IPS-NIHi7 (cell line): ENCODE results near the gene HOATZ.
A peak's percentile ranks its signal among the peaks of the same experiment; 100 is the strongest.

Source experiments
- DNase-seq: peaks from one replicate; pipeline ENCODE4 v3.0.0; 2012; ENCODE audit warnings: mixed read lengths; ENCODE audit errors: extremely low spot score

HOATZ gene

DNA sequence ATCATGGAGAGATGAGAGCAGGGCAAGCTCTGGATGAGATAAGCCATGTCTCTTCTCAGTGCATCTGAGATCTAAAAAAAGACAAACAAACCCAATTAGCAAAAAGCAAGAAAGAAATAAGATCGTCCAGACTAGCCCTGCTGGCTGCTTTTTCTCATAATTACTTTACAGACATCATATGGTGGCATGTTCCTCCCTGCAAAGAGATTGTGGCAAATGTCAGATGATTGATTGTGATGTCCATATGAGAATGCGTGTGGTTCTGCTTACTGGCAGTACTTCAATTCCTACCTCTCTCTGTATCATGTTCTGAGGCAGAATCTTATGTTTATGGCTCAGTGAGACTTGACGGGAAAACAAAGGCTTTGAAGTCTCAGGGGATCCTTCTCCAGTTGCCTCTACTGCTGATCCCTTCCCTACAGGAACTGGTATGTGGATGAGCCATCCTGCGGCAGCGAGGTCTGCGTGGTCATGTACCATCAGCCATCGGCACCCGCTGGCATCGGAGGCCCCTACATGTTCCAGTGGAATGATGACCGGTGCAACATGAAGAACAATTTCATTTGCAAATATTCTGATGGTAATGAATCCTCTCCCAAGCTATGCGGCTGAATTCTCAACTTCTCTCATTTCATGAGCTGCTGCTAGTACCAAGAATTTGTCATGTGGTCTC is 34.8 kb downstream of the HOATZ start:
- no peak for DNase-seq

DNA sequence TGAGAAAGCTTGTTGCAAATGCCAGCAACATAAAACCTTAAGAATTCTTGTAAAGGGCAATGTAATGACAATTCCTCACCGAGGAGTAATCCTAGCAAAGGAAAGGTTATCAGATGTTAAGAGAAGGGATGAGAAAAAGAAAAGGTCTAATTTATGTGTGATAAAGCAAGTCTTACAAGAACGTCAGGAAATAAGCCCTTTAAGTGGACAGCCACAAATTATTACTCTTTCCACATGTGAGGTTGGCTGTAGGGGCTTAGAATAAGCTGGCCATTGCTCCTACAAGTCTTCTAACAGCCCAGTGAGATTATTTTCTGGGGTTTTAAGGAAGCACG is 35.3 kb downstream of the HOATZ start:
- DNase-seq = no peak

- DNase-seq = no peak
These were observed 35.7 kb downstream of the HOATZ start for GRCh38 chr11:111550258-111550657.

- DNase-seq = no peak
These were observed 40.0 kb downstream of the HOATZ start for GRCh38 chr11:111554532-111554931.

DNA sequence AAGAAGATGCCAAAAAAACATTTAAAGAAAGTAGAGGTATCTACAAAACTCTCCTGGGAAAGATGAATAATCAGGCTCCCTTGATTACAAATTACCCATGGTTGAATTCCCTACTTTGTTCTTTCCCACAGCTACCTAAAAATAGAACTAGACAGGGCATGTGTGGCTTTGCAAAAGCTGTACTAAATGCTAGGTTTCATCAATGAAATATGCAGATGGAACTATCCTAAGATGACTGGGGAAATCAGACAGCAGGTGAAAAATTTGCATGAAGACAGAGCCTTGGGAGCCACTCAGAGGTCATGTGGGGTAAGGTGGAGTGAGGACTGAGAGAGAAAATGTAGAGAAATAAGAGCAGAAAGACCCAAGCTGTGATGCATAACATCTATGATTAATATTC is 40.7 kb downstream of the HOATZ start:
- no peak for DNase-seq

- DNase-seq = no peak
These were observed 43.0 kb downstream of the HOATZ start for GRCh38 chr11:111557425-111558111.

GRCh38 chr11:111559800-111560464 is 45.4 kb downstream of the HOATZ start:
- no peak for DNase-seq

DNA sequence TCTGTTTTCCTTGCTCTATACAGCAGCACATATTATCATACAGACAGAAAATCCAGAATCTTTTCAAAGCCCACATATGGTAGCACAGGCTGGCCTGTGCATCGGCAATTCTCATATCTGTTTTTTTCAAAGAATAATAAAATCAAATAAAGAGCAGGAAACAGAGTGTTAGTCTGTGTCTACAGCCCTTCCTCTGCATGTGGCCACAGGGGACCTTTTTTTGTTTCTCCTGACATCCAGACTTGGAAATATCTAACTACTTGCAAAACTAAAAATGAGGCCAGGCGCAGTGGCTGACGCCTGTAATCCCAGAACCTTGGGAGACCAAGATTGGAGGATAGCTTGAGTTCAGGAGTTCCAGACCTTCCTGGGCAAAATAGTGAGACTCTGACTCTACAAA is 46.2 kb downstream of the HOATZ start:
- DNase-seq = no peak

GRCh38 chr11:111561306-111561705 is 46.7 kb downstream of the HOATZ start:
- DNase-seq = no peak

- DNase-seq = no peak
These were observed 47.3 kb downstream of the HOATZ start for GRCh38 chr11:111561791-111562325.

DNA sequence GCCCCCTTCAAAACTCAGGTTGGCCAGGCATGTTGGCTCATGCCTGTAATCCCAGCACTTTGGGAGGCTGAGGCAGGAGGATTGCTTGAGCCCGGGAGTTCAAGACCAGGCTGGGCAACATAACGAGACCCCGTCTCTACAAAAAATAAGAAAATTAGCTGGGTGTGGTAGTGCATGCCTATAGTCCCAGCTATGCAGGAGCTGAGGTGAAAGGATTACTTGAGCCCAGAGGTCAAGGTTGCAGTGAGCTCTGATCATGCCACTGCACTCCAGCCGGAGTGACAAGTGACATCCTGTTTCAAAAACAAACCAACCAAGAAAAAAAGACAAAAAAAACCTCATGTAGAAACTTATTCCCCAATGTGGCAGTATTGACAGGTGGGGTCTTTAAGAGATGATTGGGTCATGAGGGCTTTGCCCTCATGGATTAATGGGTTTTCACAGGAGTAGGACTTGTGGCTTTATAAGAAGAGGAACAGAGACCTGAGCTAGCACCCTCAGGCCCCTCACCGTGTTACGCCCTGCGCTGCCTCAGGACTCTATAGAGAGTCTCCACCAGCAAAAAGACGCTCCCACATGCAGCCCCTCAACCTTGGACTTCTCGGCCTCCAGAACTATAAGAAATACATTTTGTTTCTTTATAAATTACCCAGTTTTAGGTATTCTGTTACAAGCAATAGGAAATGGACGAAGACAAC is 48.3 kb downstream of the HOATZ start:
- no peak for DNase-seq

- DNase-seq = peak; percentile 76
These were observed 50.6 kb downstream of the HOATZ start for GRCh38 chr11:111565114-111565720.

- DNase-seq = no peak
These were observed 51.7 kb downstream of the HOATZ start for GRCh38 chr11:111566324-111566723.

DNA sequence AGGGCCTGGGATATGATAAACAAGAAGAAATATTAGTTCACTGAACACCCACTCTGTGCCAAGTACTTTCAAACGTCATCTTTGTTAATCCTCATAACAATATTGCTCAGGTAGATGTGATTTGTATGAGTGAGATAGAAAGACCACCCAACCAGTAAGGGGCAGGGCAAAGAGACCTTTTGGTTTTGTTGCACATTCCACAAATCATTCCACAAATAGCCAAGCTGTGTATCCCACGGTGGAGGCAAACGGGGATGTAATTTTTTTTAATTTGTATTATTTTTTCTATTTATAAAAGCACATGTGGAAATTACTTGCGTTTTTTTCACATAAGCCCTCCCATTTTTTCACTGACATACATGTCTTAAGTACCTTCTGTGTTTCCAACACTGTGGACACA is 54.9 kb downstream of the HOATZ start:
- DNase-seq = no peak

- DNase-seq = no peak
These were observed 56.2 kb downstream of the HOATZ start for GRCh38 chr11:111570796-111571195.

DNA sequence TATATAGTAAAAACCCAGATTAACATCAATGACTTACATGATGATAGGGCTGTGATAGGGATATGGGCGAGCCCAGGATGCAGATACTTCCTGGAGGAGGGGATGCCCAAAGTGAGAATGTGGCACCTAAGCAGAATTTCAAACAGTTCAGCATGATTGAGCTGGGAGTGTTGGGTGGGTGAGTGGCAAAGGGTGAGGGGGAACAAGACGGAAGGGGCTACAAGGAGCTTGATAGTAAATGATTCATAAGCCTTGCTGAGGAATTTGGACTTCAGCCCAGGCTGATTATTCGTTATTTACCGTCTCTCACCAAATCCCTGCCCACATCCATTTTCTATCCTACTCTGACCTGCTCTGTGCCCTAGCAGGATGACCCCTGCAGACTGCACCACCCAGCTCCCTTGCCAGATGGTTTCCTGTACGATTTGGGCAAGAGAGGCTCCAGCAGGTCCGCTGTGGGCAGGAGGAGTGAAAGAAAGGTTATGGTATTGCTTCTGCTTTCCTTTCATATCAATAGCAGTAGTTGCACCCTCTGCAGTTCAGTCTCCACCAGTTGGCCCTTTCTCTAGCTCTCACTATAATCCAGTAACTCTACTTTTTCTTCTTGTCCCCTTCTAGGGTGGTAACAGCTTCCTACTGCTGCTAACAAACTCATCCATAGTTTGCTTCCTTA is 57.4 kb downstream of the HOATZ start:
- no peak for DNase-seq

GRCh38 chr11:111572581-111572980 is 58.0 kb downstream of the HOATZ start:
- DNase-seq = no peak

DNA sequence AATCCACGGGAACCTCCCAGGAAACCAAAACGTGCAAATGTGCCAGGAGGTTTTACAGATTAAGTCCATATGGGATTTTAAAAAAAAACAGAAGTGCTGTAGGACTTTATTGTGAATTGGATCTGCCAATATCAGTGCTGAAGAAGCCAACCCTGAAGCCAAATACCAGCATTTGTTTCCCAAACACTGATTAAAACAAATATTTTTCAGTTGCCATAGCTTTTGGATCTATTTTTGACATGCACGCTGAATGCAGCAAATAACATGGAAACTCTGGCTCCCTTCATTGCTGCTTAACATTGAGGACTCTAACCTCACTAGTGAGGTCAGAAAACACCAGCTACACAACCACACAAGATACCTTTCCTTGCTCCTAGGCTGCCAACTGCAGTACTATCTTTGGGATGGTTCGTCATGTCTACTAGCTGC is 59.3 kb downstream of the HOATZ start:
- no peak for DNase-seq

GRCh38 chr11:111574373-111575225 is 60.0 kb downstream of the HOATZ start:
- no peak for DNase-seq

DNA sequence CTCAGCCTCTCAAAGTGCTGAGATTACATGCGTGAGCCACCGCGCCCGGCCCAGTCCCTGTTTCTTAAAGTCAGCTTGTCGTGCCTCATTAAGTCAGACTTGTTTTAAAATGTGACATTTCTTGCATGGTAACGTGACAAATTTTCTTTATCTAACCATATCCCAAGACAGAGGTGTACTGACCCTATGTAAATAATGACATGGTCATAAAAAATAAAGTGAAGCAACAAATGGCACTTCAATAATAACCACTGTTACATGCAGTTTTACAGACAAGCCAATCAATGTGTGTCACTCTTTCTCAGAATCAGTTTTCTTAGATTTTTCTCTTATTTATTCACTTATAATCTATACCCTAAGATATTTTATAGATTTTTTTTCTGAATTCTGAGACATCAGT is 61.2 kb downstream of the HOATZ start:
- DNase-seq = no peak
